Inferior parietal cortex (tissue), 1 donor: ENCODE results near the gene ANKMY1.

Experiments used
- DNase-seq: peaks from one replicate; pipeline ENCODE4 v3.0.0-alpha.2; 2016; ENCODE audit errors: extremely low spot score

Gene ANKMY1

DNA sequence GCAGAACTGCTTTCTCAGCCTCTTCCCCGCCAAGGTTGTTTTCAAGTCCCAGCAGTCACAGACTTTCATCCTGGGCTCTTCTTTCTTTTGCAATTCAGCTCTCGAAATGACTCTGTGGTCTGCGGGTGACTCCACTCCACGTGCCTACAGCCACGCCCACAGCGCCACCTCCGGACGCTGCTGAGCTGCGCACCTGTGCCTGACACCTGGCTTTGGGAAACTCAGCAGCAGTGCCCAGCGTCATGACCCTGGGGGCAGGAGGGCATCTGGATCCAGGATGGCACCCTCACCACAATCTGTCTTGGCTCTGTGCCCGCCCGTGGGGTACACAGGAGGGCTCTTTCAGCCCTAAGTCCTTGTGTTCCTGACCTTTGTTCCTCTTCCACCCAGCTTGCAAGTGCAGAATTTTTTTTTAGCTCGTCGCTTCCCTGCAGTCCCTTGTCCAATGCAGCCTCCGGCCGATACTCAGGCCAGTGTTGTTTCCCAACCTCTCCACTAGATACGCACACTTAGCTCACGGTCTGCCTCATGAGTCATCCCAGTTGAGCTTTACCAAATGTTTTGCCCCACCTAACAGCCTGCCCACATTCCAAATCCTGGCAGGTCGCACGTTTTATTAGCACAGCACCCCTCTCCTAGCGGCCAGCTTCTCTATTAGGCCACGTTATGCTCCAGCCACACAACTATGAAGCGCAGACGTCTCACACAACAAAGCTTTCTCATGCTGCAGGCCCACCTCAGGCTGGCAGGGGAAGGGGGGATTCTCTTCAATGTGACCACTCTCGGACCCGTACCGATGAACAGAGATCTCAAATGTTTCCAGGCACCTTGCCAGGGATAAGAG lies 22.2 kb upstream of the ANKMY1 start:
- DNase-seq: no peak

DNA sequence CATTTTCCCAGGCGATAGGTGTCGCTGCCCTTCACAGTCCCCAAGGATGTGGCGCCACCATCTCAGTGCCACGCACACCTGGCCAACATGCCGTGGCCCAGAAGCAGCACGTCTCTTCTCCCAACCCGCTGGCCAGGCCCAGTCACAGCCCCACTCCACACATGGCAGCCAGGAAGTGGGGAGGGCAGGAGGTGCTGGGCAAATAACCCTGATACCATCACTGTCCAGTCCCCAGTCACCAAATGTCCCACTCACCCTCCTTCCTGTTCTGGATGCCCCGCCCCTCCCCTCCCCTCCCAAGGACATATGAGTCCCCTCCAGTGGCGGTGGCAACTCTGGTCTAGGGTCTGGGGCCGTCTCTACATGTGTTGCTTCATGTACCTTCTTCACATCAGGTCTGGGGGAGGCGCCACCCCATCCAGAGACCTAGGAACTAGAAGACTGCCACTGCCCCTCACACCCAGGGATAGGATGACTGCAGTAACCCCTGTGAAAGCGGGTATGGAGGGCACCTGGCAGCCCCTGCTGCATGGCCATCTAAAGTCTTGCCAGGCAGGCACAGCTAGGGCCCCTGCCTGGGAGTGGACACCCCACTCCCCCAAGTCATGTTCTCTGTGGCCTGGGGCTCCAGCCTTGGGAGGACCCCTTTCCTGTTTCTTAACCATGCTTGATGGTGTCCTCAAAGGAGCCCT lies 21.4 kb upstream of the ANKMY1 start:
- DNase-seq: no peak

DNA sequence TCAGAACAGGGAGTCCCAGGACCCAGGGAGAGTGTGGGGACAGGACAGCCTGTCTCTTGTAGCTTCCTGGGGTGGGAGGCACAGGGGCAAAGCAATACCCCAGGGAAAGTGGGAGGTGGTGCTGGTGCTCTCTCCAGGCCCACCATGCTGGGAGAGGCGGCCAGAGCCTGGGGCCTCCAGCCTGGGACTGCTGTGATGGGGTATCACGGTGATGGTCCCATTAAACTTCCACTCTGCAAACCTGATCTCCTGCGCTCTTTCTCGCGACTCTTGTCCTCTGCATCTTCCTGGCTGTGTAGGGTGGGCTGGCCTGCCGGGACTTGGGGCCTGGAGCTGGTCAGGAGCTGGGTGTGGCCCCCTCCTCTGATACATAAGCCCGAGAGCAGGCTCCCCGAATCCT lies 20.7 kb upstream of the ANKMY1 start:
- DNase-seq: no peak

DNA sequence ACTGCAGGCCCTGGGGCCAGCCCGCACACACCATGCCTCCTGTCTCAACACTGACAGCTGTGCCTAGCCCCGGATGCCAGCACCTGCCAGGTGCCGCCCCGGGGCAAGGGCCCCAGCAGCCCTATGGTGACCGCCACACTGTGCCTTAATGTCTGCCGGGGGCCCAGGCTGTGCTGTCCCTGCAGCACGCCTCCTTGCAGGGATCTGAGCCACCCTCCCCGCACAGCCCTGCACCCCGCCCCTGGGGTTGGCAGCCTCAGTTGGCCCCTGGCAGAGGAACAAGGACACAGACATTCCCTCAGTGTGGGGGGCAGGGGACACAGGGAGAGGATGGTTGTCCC lies 20.3 kb upstream of the ANKMY1 start:
- DNase-seq: no peak

GRCh38 chr2:240577281-240578109 lies 19.7 kb upstream of the ANKMY1 start:
- DNase-seq: no peak

DNA sequence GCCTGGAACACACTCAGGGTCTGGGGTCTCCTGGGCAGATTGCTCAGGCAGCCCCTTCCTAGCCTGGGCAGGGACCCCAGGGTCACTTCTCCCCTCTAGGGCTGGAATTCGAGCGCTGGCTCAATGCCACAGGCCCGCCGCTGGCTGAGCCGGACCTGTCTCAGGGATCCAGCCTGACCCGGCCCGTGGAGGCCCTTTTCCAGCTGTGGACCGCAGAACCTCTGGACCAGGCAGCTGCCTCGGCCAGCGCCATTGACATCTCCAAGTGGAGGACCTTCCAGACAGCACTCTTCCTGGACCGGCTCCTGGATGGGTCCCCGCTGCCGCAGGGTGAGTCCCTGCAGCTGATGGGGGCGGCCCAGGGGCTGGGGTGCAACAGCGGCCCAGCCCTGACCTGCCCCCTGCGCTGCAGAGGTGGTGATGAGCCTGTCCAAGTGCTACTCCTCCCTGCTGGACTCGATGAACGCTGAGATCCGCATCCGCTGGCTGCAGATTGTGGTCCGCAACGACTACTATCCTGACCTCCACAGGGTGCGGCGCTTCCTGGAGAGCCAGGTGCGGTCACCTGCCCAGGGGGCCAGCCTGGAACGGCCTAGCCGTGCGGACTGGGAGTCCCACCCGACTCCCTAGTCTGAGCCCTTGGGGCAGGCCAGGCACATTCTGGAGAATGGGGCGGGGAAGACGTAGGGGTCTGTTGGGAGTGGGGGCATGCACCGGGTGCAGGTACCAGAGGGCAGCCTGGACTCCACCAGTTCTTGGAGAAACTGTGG lies 18.8 kb upstream of the ANKMY1 start:
- DNase-seq: no peak

DNA sequence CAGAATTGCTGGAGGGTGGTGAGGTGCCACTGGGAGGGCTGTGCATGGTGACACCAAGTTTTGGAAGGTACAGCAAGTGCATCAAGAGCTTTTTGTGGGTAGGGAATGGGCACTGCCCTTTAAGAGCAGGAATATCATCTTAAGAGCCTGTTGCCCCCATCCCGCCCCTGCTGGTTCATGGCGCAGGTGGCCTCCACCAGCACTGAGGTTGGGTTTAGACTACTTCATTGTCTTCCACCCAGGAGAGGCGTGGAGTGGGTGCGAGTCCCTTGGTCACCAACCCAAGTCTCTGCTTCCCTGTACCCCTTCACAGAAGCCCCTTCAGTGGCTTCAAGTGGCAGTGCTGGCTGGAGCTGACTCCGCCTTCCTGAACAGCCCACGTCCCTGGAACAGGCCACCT lies 18.2 kb upstream of the ANKMY1 start:
- DNase-seq: no peak

DNA sequence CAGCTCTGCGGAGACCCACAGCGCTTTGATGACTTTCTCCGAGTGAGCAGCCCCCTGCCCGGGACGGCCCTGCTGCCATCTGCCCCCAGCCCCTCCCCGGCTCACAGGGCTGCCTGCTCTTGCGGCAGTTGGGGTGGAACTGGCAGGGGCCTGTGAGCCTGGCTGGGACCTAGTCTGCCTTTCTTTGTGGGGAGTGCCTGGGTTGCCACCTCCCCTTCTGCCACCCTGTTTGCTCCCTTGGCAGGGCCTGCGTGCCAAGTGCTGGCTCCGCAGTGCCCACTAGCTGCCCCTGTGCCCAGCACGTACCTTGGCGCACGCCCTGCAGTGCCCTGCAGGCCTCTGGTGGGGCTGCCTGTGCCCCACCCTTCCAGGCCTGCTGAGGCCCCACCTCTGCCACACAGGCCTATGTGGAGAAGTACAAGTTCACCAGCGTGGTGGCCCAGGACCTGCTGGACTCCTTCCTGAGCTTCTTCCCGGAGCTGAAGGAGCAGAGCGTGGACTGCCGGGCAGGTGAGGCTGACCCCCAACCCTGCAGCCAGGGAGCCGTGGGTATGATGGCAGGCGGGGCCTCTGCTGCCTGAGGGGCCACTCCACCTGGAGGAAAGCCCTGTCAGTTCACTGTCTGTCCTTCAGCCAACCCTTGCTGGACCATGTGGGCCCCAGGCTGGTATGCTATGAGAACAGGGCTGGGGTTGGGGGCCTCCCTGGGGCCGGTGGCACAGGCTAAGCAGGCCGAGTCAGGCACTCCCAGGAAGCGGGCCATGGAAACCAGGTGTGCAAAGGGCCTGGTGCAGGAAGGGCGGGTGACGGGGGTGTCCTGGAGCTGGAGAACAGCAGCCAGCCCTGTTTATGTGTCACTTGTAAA lies 17.5 kb upstream of the ANKMY1 start:
- DNase-seq: no peak

DNA sequence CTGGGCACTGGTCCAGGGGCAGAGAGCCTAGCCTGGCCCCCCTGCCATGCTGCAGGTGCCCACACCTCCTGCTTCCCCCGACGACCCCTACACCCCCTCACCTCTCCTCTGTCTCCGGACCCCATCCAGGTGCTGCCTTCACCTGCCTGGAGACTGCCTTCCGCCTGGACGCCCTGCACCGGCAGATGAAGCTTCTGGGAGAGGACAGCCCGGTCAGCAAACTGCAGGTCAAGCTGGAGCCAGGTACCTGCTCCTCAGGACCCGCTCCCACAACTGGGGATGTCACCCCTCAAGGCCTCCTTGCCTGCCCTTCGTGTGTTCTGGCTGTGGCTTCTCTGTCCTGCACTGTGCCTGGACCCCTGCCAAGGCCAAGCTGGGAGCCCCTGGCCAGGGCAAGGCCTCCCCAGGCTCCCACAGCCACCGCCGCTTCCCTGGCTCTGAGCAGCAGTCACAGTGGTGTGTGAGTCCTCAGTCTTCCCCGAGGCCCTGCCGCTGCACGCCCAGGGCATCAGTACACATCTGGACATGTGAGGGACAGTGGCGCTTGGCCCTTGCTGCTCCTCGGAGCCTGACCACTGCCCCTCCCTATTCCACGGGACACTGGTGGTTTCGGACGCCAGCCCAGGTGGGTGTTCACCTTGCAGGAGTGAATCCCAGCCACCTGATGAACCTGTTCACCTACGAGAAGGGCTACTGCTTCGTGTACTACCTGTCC lies 16.8 kb upstream of the ANKMY1 start:
- DNase-seq: no peak

- DNase-seq: no peak
Observed at GRCh38 chr2:240573516-240574385, 16.0 kb upstream of the ANKMY1 start.

GRCh38 chr2:240573071-240573515 lies 15.3 kb upstream of the ANKMY1 start:
- DNase-seq: no peak

DNA sequence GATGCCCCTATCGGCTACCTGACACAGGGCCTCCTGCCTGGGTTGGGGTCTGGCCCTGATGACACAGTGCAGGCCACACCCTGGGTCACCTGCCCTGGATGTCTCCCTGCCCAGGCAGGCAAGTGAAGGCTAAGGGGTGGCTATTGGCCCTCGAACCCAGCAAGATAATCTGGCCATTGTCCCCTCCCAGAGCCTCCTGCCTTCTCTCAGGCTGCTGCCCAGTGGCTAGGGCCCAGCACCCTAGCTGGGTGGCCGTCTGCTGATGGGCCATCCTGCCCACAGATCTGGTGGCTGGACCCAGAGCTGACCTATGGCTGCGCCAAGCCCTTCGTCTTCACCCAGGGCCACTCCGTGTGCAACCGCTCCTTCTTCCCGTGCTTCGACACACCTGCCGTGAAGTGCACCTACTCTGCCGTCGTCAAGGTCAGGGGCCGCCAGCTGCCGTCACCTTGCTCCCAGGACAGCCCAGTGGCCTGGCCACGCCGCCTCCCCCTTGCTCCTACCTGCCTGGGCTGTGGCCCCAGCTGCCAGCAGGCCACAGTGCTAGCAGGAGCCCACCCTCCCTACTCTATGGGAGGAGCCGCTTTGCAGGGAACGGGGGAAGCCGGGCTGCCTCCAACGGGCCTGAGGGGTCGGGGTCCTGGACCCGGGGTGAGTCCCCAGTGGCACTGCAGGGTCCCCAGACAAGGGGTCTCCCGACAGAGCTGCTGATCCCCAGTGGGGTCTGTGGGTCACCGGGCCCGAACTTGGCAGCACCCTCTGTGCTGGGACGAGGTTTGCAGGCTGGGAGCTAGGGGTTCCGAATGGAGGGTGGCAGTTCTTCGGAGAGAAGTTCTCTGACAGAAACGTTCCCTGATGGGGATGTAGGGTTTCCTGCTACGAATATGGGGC lies 14.6 kb upstream of the ANKMY1 start:
- DNase-seq: no peak

DNA sequence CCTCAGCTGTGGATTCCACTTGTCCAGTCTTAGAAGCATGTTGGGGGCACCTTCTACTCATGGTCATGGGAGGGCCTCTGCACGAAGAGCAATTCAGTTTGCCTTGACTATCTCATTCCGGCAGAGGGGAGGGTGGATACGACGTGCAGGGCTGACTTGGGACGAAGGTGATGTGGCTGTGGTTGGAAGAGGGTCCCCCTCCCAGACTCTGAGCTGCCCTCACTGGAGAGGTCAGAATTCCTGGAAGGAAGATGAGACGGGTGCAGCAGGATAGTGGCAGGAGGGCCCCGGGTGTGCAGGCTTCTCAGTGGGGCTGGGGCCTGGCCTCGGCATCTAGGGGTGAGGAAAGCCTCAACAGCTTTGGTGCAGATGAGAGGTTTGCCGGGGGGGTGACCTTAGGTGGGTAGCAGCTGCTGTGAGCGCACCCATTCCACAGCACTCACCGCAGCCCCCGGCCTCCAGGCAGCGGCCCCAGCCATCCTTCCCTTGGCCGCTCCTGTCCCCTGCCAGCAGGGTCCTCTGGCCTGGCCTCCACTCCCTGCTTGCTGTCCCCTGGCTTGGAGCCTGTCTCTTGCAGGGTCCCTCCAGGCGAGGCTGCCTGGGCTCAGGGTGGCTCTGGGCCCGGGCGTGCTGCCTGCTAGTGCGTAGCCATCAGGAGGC lies 13.7 kb upstream of the ANKMY1 start:
- no peak for DNase-seq

- DNase-seq: no peak
Observed at GRCh38 chr2:240570531-240571313, 12.9 kb upstream of the ANKMY1 start.

- DNase-seq: no peak
Observed at GRCh38 chr2:240569998-240570530, 12.3 kb upstream of the ANKMY1 start.

DNA sequence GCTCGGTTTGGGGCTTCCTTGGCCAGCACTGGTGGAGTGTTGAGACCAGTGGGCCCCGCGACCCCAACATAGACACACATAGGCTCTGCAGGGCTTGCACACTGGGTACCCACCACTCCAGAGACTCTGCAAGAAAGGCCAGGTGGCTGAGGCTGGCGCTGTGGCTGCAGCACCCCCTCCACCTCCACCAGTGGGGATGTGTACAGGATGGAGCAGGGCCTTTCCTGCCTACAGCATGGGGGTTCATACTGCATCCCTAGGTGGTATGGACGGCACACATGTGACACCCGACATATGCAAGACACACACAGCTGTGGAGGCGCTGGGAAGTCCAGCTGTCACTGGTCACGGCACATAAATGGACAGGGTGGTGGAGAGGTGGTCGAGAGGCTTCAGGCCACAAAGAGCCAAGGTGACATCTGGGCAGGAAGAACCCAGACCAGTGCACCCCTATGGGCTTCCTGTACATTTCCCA lies 11.8 kb upstream of the ANKMY1 start:
- DNase-seq: no peak
